HepG2 (cell line): Measurements from ENCODE around the gene SLC25A25. TPM values are rescaled to one million over a fixed set of nuclear protein-coding genes. Genes with fewer than 3 reads are reported as not detected.

Experiments used
- BATF2 ChIP-seq: sonication (generic); formaldehyde crosslinking; IDR thresholded peaks from 2 replicates; pipeline ENCODE4 v1.8.0; 2022; ENCODE audit warnings: mild to moderate bottlenecking, missing genetic modification reagents, moderate library complexity
- CENPT ChIP-seq: sonication (generic); formaldehyde crosslinking; IDR thresholded peaks from 2 replicates; pipeline ENCODE4 v1.8.0; 2022; ENCODE audit warnings: low read depth, mild to moderate bottlenecking, moderate library complexity, missing genetic modification reagents
- E2F5 ChIP-seq: sonication (generic); formaldehyde crosslinking; conservative IDR thresholded peaks from 2 replicates; pipeline ENCODE4 v1.4.0; 2020; ENCODE audit warnings: missing genetic modification reagents
- MYNN ChIP-seq: sonication (generic); formaldehyde crosslinking; IDR thresholded peaks from 2 replicates; pipeline ENCODE4 v1.4.0; 2020; ENCODE audit warnings: mild to moderate bottlenecking, low read depth, missing genetic modification reagents
- SMC3 ChIP-seq: IDR thresholded peaks from 2 replicates; pipeline ENCODE4 v1.6.1; 2011; ENCODE audit warnings: low read length, improper control_type of control experiment
- SMYD3 ChIP-seq: sonication (generic); formaldehyde crosslinking; IDR thresholded peaks from 2 replicates; pipeline ENCODE4 v1.8.1; 2023; ENCODE audit warnings: mild to moderate bottlenecking, missing genetic modification reagents
- ZNF362 ChIP-seq: sonication (generic); formaldehyde crosslinking; IDR thresholded peaks from 2 replicates; pipeline ENCODE4 v1.4.0; 2020; ENCODE audit warnings: missing genetic modification reagents, mild to moderate bottlenecking, borderline replicate concordance
- ZNF646 ChIP-seq: sonication (generic); formaldehyde crosslinking; IDR thresholded peaks from 2 replicates; pipeline ENCODE4 v1.9.0; 2021; ENCODE audit warnings: mild to moderate bottlenecking, missing genetic modification reagents
- polyA plus RNA-seq, 8 experiments: library from polyadenylated mRNA; depleted of rRNA in 3 of 8; stranded (reverse) in 7 of 8; unstranded in 1 of 8; fragments of >200 nt; fragmentation: Illumina TruSeq in 4 of 8; extraction: Trizol in 4 of 8; gene quantifications; 2 replicates each; pipeline versions ENCODE4 v1.2.1 to v1.2.3, GENCODE V29; 2011 to 2016; ENCODE audit warnings: low read depth in 4 of 8, missing spikeins in 1 of 8, mixed read lengths in 1 of 8; ENCODE audit not compliant: insufficient read depth in 1 of 8
- total RNA-seq, 5 experiments: library from RNA; depleted of rRNA; stranded (reverse); fragments of >200 nt; fragmentation: Illumina TruSeq; extraction: Trizol; gene quantifications; 2 replicates each; pipeline ENCODE4 v1.2.3, GENCODE V29; 2016; ENCODE audit warnings: low read depth in 1 of 5
- TF ChIP-seq, protein P1 (sequence below): sonication (generic); formaldehyde crosslinking; IDR thresholded peaks from 2 replicates; pipeline ENCODE4 v1.4.0; 2020; ENCODE audit warnings: missing genetic modification reagents, mild to moderate bottlenecking, borderline replicate concordance
- TF ChIP-seq, protein P2 (sequence below): sonication (generic); formaldehyde crosslinking; IDR thresholded peaks from 2 replicates; pipeline ENCODE4 v1.5.0; 2020; ENCODE audit warnings: mild to moderate bottlenecking, missing genetic modification reagents, borderline replicate concordance

Gene SLC25A25
- total and polyA plus RNA-seq, 2 of the 13 experiments (the other 11 are each of a cell fraction or from before 2014, with no cell fraction given): 10.5 to 24.8 TPM

- TF ChIP-seq ZNF646 (no peak), ZNF362 (CRISPR knock-in tag) (no peak), MYNN (CRISPR knock-in tag) (no peak), SMYD3 (CRISPR knock-in tag) (no peak), E2F5 (CRISPR knock-in tag) (0 out of 2 replicates have a peak, but pooled peaks have one; percentile 28), BATF2 (CRISPR knock-in tag) (no peak), SMC3 (no peak), CENPT (no peak)
- TF ChIP-seq, protein P1, sequence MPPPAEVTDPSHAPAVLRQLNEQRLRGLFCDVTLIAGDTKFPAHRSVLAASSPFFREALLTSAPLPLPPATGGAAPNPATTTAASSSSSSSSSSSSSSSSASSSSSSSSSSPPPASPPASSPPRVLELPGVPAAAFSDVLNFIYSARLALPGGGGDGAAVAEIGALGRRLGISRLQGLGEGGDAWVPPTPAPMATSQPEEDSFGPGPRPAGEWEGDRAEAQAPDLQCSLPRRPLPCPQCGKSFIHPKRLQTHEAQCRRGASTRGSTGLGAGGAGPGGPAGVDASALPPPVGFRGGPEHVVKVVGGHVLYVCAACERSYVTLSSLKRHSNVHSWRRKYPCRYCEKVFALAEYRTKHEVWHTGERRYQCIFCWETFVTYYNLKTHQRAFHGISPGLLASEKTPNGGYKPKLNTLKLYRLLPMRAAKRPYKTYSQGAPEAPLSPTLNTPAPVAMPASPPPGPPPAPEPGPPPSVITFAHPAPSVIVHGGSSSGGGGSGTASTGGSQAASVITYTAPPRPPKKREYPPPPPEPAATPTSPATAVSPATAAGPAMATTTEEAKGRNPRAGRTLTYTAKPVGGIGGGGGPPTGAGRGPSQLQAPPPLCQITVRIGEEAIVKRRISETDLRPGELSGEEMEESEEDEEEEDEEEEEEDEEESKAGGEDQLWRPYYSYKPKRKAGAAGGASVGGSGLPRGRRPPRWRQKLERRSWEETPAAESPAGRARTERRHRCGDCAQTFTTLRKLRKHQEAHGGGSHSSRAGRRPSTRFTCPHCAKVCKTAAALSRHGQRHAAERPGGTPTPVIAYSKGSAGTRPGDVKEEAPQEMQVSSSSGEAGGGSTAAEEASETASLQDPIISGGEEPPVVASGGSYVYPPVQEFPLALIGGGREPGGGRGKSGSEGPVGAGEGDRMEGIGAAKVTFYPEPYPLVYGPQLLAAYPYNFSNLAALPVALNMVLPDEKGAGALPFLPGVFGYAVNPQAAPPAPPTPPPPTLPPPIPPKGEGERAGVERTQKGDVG: no peak
- TF ChIP-seq, protein P2, sequence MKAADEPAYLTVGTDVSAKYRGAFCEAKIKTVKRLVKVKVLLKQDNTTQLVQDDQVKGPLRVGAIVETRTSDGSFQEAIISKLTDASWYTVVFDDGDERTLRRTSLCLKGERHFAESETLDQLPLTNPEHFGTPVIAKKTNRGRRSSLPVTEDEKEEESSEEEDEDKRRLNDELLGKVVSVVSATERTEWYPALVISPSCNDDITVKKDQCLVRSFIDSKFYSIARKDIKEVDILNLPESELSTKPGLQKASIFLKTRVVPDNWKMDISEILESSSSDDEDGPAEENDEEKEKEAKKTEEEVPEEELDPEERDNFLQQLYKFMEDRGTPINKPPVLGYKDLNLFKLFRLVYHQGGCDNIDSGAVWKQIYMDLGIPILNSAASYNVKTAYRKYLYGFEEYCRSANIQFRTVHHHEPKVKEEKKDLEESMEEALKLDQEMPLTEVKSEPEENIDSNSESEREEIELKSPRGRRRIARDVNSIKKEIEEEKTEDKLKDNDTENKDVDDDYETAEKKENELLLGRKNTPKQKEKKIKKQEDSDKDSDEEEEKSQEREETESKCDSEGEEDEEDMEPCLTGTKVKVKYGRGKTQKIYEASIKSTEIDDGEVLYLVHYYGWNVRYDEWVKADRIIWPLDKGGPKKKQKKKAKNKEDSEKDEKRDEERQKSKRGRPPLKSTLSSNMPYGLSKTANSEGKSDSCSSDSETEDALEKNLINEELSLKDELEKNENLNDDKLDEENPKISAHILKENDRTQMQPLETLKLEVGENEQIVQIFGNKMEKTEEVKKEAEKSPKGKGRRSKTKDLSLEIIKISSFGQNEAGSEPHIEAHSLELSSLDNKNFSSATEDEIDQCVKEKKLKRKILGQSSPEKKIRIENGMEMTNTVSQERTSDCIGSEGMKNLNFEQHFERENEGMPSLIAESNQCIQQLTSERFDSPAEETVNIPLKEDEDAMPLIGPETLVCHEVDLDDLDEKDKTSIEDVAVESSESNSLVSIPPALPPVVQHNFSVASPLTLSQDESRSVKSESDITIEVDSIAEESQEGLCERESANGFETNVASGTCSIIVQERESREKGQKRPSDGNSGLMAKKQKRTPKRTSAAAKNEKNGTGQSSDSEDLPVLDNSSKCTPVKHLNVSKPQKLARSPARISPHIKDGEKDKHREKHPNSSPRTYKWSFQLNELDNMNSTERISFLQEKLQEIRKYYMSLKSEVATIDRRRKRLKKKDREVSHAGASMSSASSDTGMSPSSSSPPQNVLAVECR (CRISPR knock-in tag): peak; percentile 56; the same call in 1 of the 2 replicates
Observed at GRCh38 chr9:128067645-128068385, at the start of gene SLC25A25 (continued).
